Kasumi-1 (cell line): ENCODE measurements around the gene MAP7D1.
A peak's percentile ranks its signal among the peaks of the same experiment; 100 is the strongest.

ENCODE experiments used
- DNase-seq, 2 experiments: peaks; one replicate each; lab custom pipeline; 2025; lab: John Stamatoyannopoulos, UW

The MAP7D1 gene

GRCh38 chr1:36155408-36156328 lies at the start of gene MAP7D1:
Gene MAP7D1, plus strand, starts transcription at chr1:36156160. Its CDS starts 258 bp downstream, at chr1:36156418.
- peak; percentile 53 to 65 for DNase-seq

GRCh38 chr1:36106269-36106668 lies 49.7 kb upstream of the MAP7D1 start:
- DNase-seq: no peak

GRCh38 chr1:36107394-36107793 lies 48.6 kb upstream of the MAP7D1 start:
- DNase-seq: no peak

- DNase-seq: no peak
Measured at GRCh38 chr1:36108314-36108713, 47.6 kb upstream of the MAP7D1 start.

DNA sequence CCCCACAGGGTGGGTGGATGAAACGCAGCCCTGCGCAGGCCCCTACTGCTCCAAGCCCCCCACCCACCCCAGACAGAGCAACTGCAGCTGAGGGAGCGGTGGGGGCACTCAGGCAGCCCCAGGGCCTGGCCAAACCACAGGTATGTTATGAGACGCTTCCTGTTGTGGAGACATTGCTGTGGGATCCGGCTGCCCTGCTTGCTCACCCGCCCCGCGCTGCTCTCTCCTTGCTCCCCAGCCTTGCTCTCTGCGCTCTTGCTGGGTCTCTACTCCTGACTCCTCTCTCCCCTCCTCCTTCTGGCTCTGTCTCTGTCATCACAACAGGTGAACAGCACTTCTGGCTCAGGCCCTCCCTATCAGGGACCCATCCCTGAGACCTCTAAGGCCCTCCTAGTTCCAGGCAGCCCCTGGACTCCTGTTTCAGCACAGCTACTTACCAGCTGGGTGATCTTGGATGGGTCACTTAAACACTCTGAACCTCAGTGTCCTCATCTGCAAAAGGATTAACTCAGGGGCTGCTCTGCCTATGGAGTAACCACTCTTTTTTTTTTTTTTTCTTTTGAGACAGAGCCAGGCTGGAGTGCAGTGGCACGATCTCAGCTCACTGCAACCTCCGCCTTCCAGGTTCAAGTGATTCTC lies 46.8 kb upstream of the MAP7D1 start:
- no peak for DNase-seq

DNA sequence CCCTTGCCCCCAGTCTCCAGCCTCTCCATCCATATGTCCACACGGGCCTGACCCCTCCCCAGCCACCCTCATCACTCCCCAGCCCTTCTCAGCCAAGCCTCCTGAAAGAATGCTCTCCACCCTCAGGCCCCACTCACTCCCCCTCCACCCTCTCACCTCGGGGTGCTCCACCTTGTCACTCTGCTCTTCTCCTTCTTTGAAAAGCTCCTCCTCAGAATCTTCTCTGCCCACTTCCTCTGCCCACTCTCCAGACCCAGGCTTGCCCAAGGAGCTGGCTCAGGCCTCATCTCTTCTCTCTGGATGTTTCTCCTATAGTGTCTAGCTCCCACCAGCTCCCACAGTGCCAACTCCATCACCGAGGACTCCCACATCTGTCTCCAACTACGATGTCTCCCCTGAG lies 44.8 kb upstream of the MAP7D1 start:
- no peak for DNase-seq

GRCh38 chr1:36112823-36113222 lies 43.1 kb upstream of the MAP7D1 start:
- no peak for DNase-seq

- no peak for DNase-seq
Measured at GRCh38 chr1:36114371-36114770, 41.6 kb upstream of the MAP7D1 start.

DNA sequence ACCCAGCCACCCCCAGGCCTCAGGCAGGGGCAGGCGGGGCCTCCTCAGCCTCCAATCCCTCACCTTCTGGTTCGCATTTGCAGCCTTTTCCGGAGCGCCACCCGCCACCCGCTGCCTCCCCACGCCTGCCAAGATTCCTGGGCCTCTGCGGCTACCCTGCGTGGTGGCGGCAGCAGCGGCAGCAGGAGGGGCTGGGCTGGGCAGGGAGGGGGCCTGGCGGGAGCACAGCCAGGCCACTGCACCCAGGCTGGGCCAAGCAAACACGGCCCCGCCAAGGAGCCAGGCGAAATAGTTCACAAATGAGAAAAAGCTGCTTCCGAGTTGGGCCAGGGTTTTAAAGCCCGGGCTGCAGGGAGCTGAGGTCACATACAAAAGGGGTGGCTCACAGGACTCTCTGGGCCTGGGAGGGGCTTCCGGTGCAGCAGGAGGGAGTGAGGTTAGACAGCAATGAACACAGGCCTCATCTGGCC lies 40.7 kb upstream of the MAP7D1 start:
- no peak for DNase-seq

DNA sequence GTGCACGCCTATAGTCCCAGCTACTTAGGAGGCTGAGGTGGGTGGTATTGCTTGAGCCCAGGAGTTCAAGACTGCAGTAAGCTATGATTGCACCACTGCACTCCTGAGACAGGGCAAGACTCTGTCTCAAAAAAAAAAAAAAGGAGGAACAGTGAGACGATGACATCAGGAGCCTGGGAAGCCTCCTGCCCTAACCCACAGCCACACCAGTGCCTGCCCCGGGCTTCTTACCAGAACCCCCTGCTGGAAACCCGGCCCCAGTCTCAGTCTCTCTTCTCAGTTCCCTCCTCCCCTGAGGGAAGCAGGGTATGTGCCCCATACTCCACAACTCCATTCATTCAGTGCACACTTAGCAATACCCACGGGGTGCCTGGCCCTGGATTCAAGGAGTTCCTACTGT lies 40.0 kb upstream of the MAP7D1 start:
- DNase-seq: no peak

GRCh38 chr1:36116901-36117300 lies 39.1 kb upstream of the MAP7D1 start:
- DNase-seq: no peak

DNA sequence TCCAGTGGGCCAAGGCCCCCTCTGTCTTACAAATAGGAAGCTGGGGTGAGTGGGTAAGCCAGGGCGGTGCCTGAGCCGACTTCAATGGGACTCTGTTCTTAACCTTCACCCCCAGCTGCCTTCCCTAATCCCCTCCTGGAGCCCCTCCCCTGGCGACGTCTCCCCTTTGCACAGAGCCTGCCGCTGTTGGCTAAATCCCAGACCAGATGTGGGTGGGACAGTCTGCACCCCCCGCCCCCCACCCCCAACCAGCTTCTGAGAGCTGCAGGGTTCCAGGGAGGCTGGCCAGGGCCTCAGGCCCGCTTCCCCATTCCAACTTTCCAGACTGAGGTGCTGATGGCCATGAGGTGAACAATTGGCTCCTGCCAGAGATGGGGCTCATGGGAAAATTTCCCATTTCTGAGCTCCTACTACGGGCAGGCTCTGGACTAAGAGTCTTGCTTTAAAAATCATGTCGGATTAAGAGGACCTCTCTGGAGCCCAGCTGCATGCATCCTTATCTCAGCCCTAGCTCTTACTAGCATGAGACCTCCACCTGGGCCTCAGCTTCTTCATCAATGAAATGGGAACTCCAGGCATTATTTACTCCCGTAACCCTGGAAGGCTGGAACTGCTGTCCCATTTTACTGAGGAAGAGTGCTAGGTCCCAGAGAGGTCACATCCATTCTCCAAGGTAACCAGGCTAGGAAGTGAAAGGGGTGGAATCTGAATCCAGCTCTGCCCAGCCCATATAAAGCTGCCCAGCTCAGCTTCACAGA lies 37.3 kb upstream of the MAP7D1 start:
- DNase-seq: no peak

DNA sequence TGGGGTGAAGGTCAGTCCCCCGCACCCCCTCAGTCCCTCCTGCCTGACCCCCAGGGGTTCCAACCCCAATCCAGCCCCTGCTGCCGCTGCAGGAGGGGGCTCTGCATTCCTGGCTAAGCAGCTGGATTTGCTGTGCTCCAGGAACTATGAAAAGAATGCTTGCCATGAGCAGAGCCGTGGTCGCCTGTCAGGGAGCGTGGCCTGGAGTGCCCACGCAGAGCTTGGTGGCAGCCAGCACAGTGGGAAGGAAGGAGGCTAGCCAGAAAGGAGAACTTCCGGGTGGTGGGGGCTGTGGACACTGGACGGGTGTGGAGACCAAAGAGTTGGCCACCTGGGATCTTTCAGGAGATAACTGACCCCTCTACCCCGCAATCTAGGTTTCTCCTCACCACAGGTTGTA lies 36.5 kb upstream of the MAP7D1 start:
- DNase-seq: no peak

DNA sequence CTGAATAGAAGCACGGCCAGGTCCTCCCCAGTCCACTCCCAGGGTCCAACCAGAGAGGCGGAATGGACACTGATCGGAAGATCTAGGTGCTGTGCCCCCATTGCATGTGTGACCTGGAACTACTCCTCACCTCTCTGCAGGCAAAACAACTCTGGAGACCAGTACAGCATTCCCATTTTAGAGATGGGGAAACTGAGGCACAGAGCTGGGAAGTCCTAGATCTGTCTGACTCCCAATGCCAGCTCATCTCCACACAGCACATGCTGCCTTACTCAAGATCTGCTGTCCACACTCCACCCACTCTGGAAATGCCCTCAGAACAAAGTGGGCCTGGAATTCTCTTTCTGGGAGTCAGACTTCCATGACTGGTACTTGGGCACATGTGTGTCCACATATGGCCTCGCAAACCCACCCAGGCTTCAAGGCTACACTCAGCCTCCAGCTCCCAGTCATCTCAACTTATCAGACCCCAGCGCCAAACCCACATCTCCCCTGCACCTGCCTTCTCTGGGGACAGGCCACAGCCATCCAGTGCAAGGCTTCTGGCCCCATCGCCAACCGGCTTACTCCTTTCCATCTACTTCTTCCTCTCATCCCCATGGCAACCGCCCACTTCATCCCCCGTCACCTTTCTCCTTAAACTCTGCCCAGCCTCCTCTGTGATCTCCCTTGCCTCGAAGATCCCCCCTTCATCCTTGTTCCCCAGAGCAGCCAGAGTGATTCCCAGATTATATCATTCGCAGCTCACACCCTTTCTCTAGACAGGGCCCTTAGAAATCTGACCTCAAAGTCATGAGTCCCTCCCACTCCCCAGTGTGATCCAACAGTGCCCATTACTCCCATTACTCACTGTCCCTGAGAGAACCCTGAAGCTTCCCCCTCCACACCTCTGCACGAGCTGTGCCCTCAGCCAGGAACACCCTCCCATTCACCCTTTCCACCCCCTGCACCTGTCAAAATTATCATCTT lies 33.6 kb upstream of the MAP7D1 start:
- no peak for DNase-seq

DNA sequence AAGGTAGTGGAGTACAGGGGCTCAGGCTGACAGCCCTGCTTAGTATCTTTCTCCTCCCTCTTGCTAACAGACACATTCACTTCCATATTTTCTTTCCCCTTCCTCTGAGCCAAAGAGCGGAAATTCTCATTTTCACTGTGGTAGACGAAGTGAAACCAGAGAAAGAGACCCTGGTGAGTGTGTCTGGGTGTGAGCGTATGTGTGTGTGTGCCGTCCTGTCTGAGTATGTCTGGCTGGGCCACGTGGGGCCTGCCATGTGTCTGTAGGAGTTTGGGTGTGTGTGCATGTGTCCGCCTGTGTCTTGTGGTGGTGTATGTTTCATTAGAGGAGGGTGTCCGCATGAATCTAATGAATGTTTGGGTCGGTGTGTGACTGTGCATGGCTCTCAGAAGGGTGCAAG lies 32.6 kb upstream of the MAP7D1 start:
- DNase-seq: no peak

DNA sequence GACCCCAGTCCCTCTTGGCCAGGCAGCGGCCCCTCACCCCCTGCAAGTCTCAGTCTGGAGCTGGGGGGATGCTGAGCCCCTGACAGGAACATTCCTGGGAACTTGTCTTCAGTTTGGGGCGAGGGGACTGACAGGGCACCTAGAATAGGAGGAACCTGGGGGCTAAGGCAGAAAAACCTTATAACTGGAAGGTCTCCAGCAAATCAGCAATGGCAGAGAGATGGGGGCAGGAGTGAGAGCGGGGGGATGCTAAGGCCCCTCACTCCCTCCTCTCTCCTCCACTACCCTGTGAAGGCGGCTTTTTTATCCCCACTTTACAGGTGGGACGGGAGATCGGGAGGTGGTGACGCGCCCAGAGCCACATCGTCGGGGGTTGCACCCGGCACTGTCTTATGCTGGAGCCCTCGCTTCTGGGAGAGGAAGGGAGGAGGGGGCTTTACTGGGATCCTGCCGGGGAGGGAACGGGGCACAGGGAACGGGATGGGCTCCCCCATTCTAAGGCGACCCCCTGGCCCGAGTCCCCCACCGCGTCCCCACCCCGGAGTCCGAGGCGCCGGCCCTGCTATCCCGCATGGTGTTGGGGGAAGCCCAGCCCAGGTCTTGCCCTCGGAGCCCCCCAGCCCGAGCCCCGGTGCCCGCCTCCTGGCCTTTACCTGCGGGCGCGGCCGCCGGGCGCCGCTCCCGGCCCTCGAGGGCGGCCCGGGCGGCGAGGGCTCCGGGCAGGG lies 31.4 kb upstream of the MAP7D1 start:
- DNase-seq: no peak

- DNase-seq: no peak
Measured at GRCh38 chr1:36125129-36125991, 30.6 kb upstream of the MAP7D1 start, which contains the start of gene COL8A2. Gene COL8A2, minus strand, starts transcription at chr1:36125222. Its CDS starts 24,980 bp downstream, at chr1:36100242.

DNA sequence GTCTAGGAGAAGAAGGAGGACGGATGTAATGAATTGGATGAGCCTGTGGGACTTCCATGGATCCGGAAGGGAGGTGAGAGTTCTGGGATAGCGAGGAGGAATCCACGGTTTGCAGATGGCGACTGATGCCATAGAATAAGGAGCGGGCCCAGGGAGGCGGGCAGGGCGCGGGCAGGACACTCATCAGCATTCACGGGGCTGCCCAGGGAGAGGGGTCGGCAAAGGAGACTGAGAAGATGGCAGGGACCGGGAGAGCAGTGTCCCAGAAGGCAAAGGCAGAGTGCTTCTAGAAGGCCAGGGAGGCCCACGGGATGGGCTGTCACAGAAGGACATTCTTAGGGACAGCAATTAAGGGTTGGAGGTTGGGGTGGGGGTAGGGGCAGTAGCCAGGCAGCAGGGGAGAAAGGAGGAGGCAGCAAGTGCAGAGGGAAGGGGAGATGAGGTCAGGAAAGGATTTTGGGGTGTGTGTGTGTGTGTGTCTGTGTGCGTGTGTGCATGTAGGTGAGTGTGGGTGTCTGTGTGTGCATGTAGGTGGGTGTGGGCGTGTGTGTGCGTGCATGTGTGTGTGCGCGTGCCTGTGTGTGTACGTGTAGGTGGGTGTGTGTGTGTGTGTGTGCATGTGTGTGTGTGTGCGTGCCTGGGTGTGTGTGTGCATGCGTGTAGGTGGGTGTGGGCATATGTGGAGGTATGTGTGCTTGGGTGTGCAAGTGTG lies 29.8 kb upstream of the MAP7D1 start:
- DNase-seq: no peak
